HL-60/S4 (cell line): ENCODE results near the gene OPN1MW2.
"Not testable (repeated sequence)": the region's sequence is repeated elsewhere in the genome, so short reads cannot be mapped to it uniquely, and the experiment has no call there.

ENCODE experiments used
- in situ Hi-C: fragments of 300-500 bp; cut with MboI; formaldehyde crosslinking; loops from 2 replicates; pipeline ENCODE4 v1.14.3; 2022; ENCODE audit warnings: low sequenced_read_pairs

OPN1MW2 gene

GRCh38 chrX:154219456-154219855, at the start of gene OPN1MW2:
TSS of gene OPN1MW2 (plus strand) at chrX:154219756. CDS start at chrX:154219816, 60 bp downstream.
- in situ Hi-C loops: not testable (repeated sequence)

- in situ Hi-C loops: not testable (repeated sequence)
Observed at GRCh38 chrX:154172535-154172943, 47.0 kb upstream of the OPN1MW2 start.

GRCh38 chrX:154174356-154174755, 45.2 kb upstream of the OPN1MW2 start:
- in situ Hi-C loops: not testable (repeated sequence)

DNA sequence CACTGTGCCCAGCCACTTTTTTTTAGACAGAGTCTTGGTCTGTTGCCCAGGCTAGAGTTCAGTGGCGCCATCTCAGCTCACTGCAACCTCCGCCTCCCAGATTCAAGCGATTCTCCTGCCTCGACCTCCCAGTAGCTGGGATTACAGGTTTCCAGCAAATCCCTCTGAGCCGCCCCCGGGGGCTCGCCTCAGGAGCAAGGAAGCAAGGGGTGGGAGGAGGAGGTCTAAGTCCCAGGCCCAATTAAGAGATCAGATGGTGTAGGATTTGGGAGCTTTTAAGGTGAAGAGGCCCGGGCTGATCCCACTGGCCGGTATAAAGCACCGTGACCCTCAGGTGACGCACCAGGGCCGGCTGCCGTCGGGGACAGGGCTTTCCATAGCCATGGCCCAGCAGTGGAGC, 37.3 kb upstream of the OPN1MW2 start, which contains the start of gene OPN1MW:
TSS of gene OPN1MW (plus strand) at position 301 of the 400 bp plus-strand sequence. CDS start at position 383, 82 bp downstream.
- in situ Hi-C loops: not testable (repeated sequence)

DNA sequence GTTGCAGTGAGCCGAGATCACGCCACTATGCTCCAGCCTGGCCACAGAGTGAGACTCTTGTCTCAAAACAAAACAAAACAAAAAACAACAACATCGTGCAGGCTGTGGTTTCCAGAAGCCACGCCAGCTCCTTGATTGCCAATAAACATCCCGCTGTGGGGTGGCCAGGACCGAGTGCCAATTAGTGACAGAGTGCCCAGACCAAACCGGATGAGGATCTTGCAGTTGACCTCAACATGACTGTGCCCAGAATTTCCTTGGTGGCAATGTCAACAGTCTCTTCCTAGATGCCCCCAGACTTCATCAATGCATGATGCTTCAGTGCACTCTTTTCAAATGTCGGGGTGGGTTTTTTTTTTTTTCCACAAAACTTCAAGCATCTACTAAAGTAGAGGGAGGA, 35.8 kb upstream of the OPN1MW2 start:
- in situ Hi-C loops: not testable (repeated sequence)

DNA sequence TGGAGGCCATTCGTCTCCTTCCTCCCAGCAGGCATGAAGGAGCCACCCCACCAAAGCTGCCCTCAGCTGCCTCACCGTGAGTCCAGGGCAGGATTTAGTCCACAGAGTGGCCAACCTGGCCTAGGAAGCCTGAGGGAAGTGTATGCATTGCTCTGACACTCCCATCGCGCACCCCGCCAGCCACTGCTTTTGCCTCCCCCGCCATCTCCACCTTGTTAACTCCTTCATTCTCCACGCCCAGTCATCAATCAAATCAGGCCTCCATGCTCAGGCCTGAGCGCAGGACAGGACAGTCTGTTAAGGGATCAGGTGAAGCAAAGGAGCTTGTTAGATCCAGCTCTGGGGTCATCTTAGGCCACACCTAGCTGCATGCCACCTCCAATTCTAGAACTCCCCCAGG, 26.7 kb upstream of the OPN1MW2 start:
- in situ Hi-C loops: not testable (repeated sequence)

- in situ Hi-C loops: not testable (repeated sequence)
Observed at GRCh38 chrX:154194316-154194715, 25.2 kb upstream of the OPN1MW2 start.

DNA sequence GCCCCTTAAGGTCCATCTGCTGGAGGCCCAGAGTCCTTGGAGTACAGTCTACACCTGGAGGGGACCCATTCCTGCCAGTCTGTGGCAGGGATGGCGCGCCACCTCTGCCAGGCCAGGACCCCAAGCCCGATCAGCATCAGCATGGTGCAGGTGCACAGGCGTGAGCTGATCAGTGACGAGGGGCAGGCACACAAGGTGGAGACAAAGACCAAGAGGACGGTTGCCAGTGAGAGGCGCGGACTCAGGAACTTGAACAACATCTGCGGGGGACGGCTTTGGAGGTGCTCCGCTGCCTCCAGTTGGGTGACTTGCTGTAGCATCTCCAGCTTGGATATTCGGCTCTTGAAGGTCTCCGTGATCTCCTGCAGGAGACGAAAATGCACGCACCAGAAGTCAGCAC, 23.1 kb upstream of the OPN1MW2 start:
- in situ Hi-C loops: not testable (repeated sequence)

- in situ Hi-C loops: not testable (repeated sequence)
Observed at GRCh38 chrX:154209670-154210418, 9.7 kb upstream of the OPN1MW2 start.

GRCh38 chrX:154211057-154211456, 8.5 kb upstream of the OPN1MW2 start:
- in situ Hi-C loops: not testable (repeated sequence)

GRCh38 chrX:154211499-154211898, 8.1 kb upstream of the OPN1MW2 start:
- in situ Hi-C loops: not testable (repeated sequence)

DNA sequence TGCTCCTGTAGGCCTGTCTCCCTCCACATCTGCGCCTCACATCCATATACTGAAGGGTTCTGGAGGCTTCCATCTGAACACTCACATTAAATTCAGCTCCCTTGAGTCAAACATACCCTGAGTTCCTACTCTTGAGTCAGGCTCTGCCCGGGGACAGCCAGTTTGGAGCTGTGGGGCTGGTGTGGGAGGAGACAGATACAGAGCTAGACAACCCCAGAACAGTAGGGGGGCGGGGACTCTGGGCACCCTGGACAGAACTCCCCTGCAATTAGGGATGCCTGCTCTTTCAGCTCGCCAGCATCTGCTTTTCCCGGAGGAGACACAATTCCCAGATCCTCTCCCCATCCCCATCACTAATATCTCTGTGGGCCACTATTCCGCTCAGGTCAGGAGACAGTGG, 5.7 kb downstream of the OPN1MW2 start:
- in situ Hi-C loops: not testable (repeated sequence)

GRCh38 chrX:154226706-154227105, 7.2 kb downstream of the OPN1MW2 start:
- in situ Hi-C loops: not testable (repeated sequence)

DNA sequence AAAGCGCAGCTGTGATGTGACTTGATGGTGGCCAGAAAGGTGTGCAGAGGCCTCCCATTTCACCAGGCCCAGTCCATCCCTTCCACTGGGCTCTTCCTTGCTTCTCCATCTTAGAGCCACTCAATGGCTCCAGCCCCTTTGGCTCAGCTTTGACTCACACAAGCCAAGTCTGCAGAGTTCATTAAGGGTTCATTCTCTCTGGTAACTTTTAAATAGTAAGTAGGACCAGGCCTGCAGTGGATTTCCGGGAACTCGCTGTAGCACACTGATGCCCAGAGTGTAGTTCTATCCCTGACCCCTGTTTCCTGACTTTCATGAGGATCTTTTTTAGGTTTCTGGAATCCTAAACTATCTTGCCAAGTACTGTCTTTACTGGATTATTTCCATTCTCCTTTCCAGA, 11.9 kb downstream of the OPN1MW2 start:
- in situ Hi-C loops: not testable (repeated sequence)

GRCh38 chrX:154233620-154234019, 14.1 kb downstream of the OPN1MW2 start:
- in situ Hi-C loops: not testable (repeated sequence)

GRCh38 chrX:154238939-154239559, 19.5 kb downstream of the OPN1MW2 start:
- in situ Hi-C loops: not testable (repeated sequence)

- in situ Hi-C loops: not testable (repeated sequence)
Observed at GRCh38 chrX:154239982-154240503, 20.5 kb downstream of the OPN1MW2 start.

DNA sequence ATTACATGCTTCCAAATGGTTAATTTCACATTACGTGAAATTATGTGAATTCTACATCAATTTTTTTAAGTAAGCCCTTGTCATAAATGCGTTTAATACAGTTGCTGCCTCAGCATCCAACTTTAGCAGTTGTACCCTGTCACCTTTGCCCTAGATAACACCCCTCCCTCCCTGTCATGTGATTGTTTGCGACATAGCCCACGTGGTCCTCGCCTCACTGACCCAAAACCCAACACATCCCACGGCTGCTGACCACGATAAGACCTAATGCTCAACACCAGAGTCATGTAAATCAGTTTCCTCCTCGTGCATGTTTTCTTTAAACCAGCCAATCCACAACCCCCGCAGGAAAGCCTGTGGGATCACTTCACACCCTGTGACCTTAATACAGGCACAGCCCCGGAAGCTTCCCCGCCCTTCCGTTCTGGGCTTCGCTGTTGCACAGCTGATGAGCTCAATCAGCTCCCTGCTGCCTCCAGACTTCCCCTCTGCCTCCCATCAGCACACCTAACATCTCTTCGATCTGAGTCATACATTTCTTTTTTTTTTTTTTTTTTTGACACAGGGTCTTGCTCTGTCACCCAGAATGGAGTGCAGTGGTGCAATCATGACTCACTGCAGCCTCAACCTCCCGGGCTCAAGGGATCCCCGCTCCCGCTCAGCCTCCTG, 28.0 kb downstream of the OPN1MW2 start:
- in situ Hi-C loops: not testable (repeated sequence)

DNA sequence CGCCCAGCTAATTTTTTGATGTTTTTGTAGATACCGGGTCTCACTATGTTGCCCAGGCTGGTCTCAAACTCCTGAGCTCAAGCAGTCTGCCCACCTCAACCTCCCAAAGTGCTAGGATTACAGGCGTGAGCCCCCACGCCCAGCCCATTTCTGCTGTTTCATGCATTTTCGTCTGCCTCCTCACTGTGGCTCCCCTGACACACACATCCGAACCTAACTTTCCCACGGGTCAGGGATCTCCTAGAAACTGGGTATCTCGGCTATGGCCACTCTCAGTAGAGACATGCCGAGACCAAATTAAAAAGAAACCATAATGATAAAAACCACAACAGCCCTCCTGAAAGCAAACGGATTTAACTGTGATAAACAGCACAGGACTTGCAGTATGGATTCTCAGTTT, 28.5 kb downstream of the OPN1MW2 start:
- in situ Hi-C loops: not testable (repeated sequence)

- in situ Hi-C loops: not testable (repeated sequence)
Observed at GRCh38 chrX:154257282-154257681, 37.7 kb downstream of the OPN1MW2 start, which contains the start of gene OPN1MW3. TSS of gene OPN1MW3 (plus strand) at chrX:154257582. CDS start at chrX:154257620, 38 bp downstream.

- in situ Hi-C loops: not testable (repeated sequence)
Observed at GRCh38 chrX:154258711-154259110, 39.2 kb downstream of the OPN1MW2 start.
